DMS79 (cell line): ENCODE measurements around the gene TMEM214.

Source experiments
- DNase-seq: peaks from one replicate; lab custom pipeline; 2025; lab: John Stamatoyannopoulos, UW

The TMEM214 gene

DNA sequence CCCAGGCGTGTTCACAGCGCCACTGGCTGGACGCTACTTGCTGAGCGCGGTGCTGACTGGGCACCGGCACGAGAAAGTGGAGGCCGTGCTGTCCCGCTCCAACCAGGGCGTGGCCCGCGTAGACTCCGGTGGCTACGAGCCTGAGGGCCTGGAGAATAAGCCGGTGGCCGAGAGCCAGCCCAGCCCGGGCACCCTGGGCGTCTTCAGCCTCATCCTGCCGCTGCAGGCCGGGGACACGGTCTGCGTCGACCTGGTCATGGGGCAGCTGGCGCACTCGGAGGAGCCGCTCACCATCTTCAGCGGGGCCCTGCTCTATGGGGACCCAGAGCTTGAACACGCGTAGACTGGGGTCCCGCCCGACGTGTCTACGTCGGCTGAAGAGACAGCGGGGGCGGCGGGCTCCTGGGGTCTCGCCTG, 52.9 kb downstream of the TMEM214 start:
- DNase-seq: no peak

DNA sequence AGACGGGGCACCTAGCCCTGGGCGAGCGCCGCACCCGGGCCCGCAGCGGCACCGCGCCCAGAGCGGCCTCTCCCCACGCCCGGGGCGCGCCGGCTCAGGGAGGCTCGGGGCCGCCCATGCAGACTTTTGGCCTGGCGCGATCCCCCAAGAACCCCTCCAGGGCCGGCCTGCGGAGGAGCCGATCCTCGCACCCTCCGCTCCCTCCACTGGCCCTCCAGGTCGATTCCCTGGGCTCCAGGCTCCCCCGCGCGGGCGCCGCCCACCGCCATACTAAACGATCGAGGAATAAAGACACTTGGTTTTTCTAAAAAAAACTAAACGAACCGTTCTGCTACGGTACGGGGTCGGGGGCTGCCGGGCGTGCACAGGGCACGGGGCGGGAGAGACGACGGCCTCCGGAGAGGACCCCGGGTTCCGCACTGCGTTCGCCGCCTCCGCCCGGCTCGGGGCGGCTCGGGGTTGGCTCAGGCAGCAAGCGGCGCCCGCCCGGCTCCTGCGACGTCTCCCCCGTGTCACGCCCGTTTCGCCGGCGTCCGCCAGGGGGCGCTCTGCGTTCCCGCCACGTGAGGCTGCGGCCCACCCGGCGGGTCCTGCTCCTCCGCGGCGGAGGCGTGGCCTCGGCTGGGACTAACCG, 53.4 kb downstream of the TMEM214 start:
- peak; percentile 85 for DNase-seq

GRCh38 chr2:27086724-27087593, 54.2 kb downstream of the TMEM214 start, which contains the start of gene KHK:
Gene KHK, plus strand, starts transcription at chr2:27086772. Its CDS starts 488 bp downstream, at chr2:27087260.
- DNase-seq: peak; percentile 57

DNA sequence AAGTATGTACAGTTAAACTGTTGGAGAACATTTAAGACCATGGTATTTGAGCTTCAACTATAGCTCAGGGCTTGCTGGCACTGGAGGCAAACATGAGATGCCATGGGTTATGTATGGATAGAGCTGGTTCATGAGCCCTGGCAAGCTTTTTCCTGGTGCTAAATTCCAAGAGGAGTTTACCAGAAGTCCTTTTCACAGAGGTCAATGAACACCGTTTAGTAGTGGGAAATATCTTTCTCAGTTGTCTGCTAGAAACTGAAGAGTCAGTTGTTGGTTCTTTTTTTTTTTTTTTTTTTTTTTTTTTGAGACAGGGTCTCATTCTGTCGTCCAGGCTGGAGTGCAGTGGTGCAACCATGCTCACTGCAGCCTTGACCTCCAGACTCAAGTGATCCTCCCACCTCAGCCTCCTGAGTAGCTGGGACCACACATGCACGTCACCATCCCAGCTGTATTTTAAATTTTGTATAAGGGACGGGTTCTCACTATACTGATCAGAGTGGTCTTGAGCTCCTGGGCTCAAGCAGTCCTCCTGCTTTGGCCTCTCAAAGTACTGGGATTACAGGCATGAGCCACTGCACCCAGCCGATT, 55.2 kb downstream of the TMEM214 start:
- DNase-seq: no peak

DNA sequence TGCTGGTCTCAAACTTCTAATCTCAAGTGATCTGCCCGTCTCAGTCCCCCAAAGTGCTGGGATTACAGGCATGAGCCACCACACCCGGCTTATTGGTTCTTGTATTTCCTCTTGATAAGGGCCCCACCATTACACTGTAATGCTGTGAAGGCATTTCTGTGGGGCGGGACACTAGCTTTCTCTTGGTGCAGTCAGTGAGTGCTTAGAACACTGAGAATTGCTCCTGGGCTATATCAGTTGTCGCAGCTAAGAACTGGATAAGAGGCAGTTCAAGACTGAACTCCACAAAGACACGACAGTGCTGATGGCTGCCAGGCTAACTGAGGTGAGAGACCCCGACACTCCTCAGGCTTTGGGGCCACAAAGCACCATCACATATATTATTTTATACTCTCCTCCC, 55.9 kb downstream of the TMEM214 start:
- no peak for DNase-seq

DNA sequence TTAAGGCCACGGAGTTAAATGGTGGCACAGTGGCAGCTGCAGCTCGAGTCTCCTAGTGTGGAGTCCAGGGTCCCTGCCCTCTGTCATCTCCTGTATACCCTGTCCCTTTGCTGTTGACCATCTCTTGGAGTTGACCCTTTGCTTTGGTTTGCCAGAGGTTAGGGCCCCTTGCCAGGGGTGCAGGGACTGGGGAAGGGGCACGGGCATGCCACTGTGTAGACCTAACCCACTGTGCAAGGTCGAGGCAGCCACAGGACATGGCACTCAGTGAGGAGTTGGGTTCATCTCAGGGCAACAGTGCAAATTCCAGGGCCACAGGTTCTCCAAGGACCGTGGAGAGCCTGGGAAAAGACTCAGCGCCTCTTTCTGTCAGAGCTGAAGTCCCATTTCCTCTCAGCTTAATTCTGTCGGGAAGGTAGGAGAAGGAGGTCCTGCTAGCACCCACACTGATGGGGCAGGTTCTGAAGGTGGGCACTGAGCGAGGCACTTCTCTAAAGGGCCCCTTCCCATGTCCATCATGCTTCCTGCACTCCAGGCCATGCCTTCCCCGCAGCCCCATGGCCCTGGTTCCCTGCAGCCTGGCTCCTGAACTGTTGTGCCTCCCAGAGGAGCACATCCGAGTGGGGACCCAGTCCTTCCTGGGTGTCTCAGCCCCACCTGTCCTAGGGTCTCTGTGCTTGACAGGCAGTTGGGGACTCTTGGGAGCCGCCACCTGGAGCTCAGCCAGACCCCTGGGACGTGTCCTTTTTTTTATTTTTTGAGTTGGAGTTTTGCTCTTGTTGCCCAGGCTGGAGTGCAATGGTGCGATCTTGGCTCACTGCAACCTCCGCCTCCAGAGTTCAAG, 56.6 kb downstream of the TMEM214 start:
- DNase-seq: no peak
